ENCODE results near the gene UHRF1.

GRCh38 chr19:5006821-5007220, 97.5 kb downstream of the UHRF1 start:
- TF ChIP-seq CTCF (IDR thresholded peaks at IDR 0.05): no peak
- no peak for TF ChIP-seq POLR2AphosphoS5 (IDR thresholded peaks at IDR 0.05; ENCODE audit: low read depth, low read length)
- no peak for TF ChIP-seq REST (IDR thresholded peaks at IDR 0.05; ENCODE audit: insufficient read depth in 1 of 2, low read depth in 2 of 2, low read length in 1 of 2)
